Suppressor macrophage (primary cell): ENCODE data around the gene LLGL2.

ENCODE experiments used
- DNase-seq, 4 experiments: peaks; one replicate each; pipeline ENCODE4 v3.0.0-alpha.2; 2020 to 2022

Gene LLGL2

DNA sequence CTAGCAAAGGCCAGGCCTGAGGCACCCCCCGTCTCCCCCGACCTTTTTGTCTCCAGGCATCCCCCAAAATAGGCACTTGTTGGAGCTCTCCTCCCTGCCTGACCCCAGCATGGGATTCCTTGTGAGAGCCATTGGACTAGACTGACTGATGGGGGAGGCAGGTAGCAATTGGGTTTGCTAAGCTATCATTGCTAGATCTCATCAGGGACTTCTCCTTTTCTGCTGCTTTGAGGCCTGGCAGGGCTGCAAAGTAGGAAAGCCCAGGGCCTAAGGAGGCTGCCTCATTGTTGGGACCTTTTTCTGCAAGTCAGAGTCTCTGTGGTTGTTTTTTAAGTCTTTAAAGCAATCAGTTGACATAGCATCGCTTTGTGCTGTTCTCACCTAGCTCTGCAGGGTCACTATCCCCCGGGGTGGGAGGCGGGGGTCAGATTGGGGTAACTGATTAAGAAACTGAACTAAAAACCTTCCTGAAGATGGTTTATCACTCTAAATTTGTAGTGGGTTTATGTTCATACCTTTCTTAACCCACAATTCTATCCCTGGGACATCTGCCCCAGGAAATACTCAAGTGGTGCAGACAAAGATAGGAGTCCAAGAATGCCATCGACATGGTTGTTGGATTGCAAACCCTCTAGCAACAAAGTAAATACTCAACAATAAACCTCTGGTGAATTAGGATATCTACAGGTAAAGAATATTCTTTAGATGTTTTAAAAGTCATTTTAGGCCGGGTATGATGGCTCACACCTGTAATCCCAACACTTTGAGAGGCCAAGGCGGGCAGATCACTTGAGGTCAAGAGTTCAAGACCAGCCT is 28.0 kb downstream of the LLGL2 start:
- no peak for DNase-seq

GRCh38 chr17:75555679-75556153 is 30.2 kb downstream of the LLGL2 start:
- DNase-seq: no peak

- no peak for DNase-seq
Measured at GRCh38 chr17:75557075-75557851, 31.8 kb downstream of the LLGL2 start.

- no peak for DNase-seq
Measured at GRCh38 chr17:75557852-75558665, 32.6 kb downstream of the LLGL2 start.

GRCh38 chr17:75558666-75559530 is 33.4 kb downstream of the LLGL2 start:
- no peak for DNase-seq

- no peak for DNase-seq
Measured at GRCh38 chr17:75559958-75560533, 34.5 kb downstream of the LLGL2 start.

DNA sequence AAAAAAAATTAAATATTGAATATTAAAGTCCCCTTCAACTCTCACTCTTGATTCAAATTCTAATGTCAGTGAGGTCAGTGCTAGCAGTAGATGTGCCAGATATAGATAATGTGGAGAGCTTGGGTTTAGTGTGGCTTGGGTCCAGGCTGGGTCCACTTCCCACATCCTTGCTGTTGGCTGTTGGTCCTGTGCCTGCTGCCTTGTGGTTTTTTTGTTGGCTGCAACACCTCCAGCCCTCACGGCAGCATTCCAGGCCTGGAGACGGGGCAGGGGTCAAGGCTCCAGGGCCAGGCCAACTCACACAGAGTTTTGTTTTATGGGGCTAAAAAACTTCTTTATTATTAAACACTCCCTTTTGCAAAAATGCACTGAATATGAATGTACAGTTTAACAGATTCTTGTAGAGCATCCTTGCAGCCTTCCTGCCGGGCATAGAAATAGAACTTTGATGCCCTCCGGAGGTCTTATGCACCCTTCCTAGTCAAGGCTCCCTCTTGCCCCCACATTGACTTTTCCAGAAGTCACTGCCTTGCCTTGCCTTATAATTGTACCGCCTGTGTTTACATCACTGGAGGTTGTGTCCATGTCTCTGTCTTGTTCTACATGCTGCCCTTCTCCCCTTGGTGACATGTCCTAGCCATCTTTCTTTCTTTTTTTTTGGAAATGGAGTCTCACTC is 36.6 kb downstream of the LLGL2 start:
- no peak for DNase-seq

DNA sequence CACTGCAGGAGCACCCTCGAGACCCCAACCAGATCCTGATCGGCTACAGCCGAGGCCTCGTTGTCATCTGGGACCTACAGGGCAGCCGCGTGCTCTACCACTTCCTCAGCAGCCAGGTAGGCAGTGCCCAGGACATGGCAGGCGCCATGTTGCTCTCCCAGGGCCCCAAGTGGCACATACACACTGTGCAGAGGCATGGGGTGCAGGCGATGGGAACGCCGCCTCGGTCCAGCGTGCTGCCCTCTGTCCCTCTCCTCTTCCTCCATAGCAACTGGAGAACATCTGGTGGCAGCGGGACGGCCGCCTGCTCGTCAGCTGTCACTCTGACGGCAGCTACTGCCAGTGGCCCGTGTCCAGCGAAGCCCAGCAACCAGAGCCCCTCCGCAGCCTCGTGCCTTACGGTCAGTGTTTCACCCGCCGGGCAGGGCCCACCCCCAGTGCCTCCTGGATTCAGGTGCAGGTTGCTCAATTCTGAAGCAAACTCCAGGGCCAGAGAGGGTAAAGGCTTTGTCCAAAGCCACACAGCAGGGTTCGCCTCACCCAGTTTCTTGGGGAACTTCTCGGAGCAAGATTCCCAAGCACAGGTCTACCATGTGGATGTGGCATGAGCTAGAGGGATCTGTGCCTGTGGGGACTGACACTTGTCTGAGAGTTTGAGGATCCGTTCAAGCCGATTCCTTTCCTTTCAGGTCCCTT is 37.7 kb downstream of the LLGL2 start:
- DNase-seq: no peak

DNA sequence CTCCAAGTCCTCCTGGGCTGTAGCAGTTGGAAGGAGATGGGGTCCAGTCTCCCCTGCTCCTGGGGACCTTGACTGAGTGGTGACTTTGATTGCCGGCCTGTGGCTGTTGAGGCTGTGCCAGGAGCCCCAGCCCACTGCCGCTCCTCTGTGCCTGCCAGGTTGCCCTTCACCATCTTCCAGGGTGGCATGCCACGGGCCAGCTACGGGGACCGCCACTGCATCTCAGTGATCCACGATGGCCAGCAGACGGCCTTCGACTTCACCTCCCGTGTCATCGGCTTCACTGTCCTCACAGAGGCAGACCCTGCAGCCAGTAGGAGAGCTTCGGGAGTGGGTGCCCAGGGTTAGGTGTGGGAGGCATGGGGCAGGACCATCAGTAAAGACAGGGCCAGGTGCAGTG is 38.7 kb downstream of the LLGL2 start:
- no peak for DNase-seq

- no peak for DNase-seq
Measured at GRCh38 chr17:75565066-75565465, 39.6 kb downstream of the LLGL2 start.

- no peak for DNase-seq
Measured at GRCh38 chr17:75565618-75566017, 40.1 kb downstream of the LLGL2 start.

DNA sequence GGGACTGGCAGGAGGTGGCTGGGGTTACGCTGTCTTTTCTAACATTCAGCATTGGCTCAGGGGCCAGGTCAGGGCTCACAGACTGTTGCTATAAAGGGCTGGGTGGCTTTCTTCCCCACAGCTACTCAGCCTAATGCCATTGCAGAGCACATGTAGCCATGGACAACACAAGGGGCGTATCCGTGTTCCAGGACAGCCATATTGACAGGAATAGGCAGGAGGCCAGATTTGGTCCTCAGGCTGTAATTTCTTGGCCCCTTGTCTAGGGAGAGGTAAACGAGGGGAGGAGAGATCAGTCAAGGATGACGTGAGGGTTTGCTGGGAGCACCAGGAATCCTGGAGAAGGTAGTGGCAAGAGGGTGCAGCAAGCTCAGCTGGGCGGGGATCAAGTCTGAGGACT is 40.9 kb downstream of the LLGL2 start:
- no peak for DNase-seq

- no peak for DNase-seq
Measured at GRCh38 chr17:75566834-75567233, 41.3 kb downstream of the LLGL2 start.

GRCh38 chr17:75568412-75569255 is 43.1 kb downstream of the LLGL2 start:
- DNase-seq: no peak

- no peak for DNase-seq
Measured at GRCh38 chr17:75570034-75570676, 44.7 kb downstream of the LLGL2 start.

DNA sequence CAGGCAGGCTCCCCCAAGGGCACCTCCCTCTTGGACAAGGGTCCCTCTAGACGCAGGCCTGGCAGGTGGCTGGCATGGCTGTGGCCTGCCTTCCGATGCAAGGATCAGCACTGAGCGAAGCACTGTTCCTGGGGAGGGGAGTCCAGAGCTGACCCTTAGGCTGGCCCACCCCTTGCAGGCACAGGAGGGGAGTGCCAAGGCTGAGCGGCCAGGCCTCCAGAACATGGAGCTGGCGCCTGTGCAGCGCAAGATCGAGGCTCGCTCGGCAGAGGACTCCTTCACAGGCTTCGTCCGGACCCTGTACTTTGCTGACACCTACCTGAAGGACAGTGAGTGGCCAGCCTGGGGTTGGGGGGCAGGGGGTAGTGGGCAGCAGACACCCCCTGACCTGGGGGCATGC is 45.3 kb downstream of the LLGL2 start:
- DNase-seq: no peak

DNA sequence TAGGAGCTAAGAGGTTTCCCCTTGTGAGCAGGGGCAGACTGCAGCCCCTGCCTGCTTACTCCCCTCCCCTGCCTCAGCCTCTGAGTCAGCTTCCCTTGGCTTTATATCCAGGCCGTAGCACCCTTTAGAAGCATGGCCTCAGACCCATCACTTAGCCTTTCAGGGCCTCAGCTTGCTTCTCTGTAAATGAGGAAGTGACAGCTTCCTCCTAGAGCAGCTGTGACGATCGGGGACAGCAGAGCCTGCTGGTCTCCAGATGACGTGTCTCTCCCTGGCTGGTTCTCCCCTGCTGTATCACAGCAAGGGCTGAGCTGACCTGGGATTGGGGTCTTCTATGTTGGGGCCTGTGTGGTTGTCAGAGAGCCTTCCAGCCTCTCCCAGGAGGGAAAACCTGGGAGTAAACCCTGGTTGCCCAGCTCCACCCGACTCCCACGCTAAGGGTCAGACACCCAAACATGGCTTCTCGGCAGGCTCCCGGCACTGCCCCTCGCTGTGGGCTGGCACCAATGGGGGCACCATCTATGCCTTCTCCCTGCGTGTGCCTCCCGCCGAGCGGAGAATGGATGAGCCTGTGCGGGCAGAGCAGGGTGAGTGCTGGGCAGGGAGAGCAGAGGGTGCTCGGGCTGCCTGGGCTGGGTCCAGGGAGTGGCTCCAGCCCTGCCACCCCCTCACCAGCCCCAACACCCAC is 45.8 kb downstream of the LLGL2 start:
- peak; percentile 89 to 98 (median 94) for DNase-seq

GRCh38 chr17:75571885-75572215 is 46.4 kb downstream of the LLGL2 start:
- no peak for DNase-seq
